ENCODE data around the gene TFEC.

Gene TFEC

GRCh38 chr7:115920367-115920766, 110.2 kb downstream of the TFEC start:
- FAIRE-seq = no peak

- FAIRE-seq = no peak
Observed at GRCh38 chr7:115914951-115915350, 115.6 kb downstream of the TFEC start.

- no peak for FAIRE-seq
Observed at GRCh38 chr7:115911465-115911864, 119.1 kb downstream of the TFEC start.

GRCh38 chr7:115910541-115911164, 119.9 kb downstream of the TFEC start:
- peak; percentile 88 for FAIRE-seq

- FAIRE-seq = no peak
Observed at GRCh38 chr7:115906731-115907130, 123.8 kb downstream of the TFEC start.

GRCh38 chr7:115889669-115889984, 140.9 kb downstream of the TFEC start:
- FAIRE-seq = no peak

GRCh38 chr7:115888981-115889668, 141.4 kb downstream of the TFEC start:
- no peak for FAIRE-seq

GRCh38 chr7:115885550-115885949, 145.0 kb downstream of the TFEC start:
- no peak for FAIRE-seq
